Motor neuron (in vitro differentiated cells): ENCODE measurements around the gene PRR19. TPM values are rescaled to one million over a fixed set of nuclear protein-coding genes. Genes with fewer than 3 reads are reported as not detected.

Experiments
- ATAC-seq, 8 experiments: fragments of 200-7000 bp; cut with Tn5 transposase; replicated peaks in 6 of 8; 2 replicates each; pipeline ENCODE4 v1.8.0; 2021; ENCODE audit warnings: mild to moderate bottlenecking in 8 of 8, moderate library complexity in 8 of 8
- H3K27ac ChIP-seq, 2 donors: fragments of 250-450 bp; sonication (Bioruptor Pico); 2 replicates each; pipeline ENCODE4 v1.9.0; 2021; ENCODE audit warnings: antibody characterized with exemption in 2 of 2, mild to moderate bottlenecking in 2 of 2, moderate library complexity in 1 of 2
- H3K4me1 ChIP-seq, 2 donors: fragments of 250-450 bp; sonication (Bioruptor Pico); replicated peaks in 1 of 2; 2 replicates each; pipeline ENCODE4 v1.6.1; 2021; ENCODE audit warnings: antibody characterized with exemption in 2 of 2, mild to moderate bottlenecking in 2 of 2, moderate library complexity in 1 of 2
- H3K4me3 ChIP-seq, 5 donors: fragments of 250-450 bp; sonication (Bioruptor Pico); 2 replicates each; pipeline ENCODE4 v1.9.0; 2021; ENCODE audit warnings: antibody characterized with exemption in 5 of 5, mild to moderate bottlenecking in 5 of 5, moderate library complexity in 4 of 5
- WGBS, 10 experiments: fragments of 450-650 bp; shearing (Covaris generic); methylation state at CpG; one replicate each; pipeline ENCODE4 v1.0.0; 2022; 5-methylcytosine and 5-hydroxymethylcytosine counted together
- in situ Hi-C, 9 experiments: fragments of 400-800 bp; cut with MboI; loops; one replicate each; pipeline ENCODE4 v1.15.0; 2021; ENCODE audit warnings: low sequenced_read_pairs in 9 of 9, low pct_unique_long_range_greater_than_20kb in 2 of 9; ENCODE audit not compliant: unreplicated experiment in 9 of 9
- total RNA-seq, 8 experiments: library from RNA; unstranded; fragments of 300-600 nt; gene quantifications; 2 replicates each; pipeline versions ENCODE4 v1.2.3 to v1.2.4, GENCODE V29; 2022

PRR19 gene
- total RNA-seq, 8 experiments from 2014 or later = 0.92 to 2.6 (median 1.1) TPM

- H3K4me3 ChIP-seq = no peak overlapping the region
- WGBS, 10 experiments = 80 to 98% (median 92%) methylated on average over 1 to 13 of the region's 22 CpGs; no CpG with 5 or more reads in 6 of the 10 experiments
- H3K27ac ChIP-seq = no peak overlapping the region
- peaks cover 10 to 14% of the 10 kb centered on the region in 2 donors for H3K4me1 ChIP-seq
- ATAC-seq = no peak
- in situ Hi-C loops = no loop called here
These were observed 12.9 kb upstream of the PRR19 start for GRCh38 chr19:42288881-42289555.

- in situ Hi-C loops = no loop called here
These were observed 12.3 kb upstream of the PRR19 start for GRCh38 chr19:42289556-42290041.

GRCh38 chr19:42290136-42290522, 11.8 kb upstream of the PRR19 start:
- in situ Hi-C loops = no loop called here
- WGBS, 10 experiments = no CpG with 5 or more reads among the region's 13 CpGs

More at GRCh38 chr19:42289556-42290041, 12.3 kb upstream of the PRR19 start:
- H3K4me3 ChIP-seq = no peak overlapping the region
- H3K4me1 ChIP-seq = peaks cover 10 to 14% of the 10 kb centered on the region in 2 donors
- ATAC-seq = no peak
- 83 to 100% methylated on average over 1 to 2 of the region's 8 CpGs; no CpG with 5 or more reads in 8 of the 10 experiments for WGBS, 10 experiments
- H3K27ac ChIP-seq = no peak overlapping the region

GRCh38 chr19:42290523-42291434, 11.2 kb upstream of the PRR19 start:
- peak in 6 of 8 experiments; percentile 31 to 71 (median 40) for ATAC-seq
- Histone ChIP-seq H3K4me3 (no peak overlapping the region), H3K4me1 (peaks cover 4 to 5% of the 10 kb centered on the region in 2 donors), H3K27ac (no peak overlapping the region)
- 70 to 100% methylated on average over 2 to 3 of the region's 31 CpGs; no CpG with 5 or more reads in 8 of the 10 experiments for WGBS, 10 experiments
- in situ Hi-C loops = no loop called here

More at GRCh38 chr19:42290136-42290522, 11.8 kb upstream of the PRR19 start:
- no peak overlapping the region for H3K27ac ChIP-seq
- ATAC-seq = no peak
- no peak overlapping the region for H3K4me3 ChIP-seq
- peaks cover 10 to 11% of the 10 kb centered on the region in 2 donors for H3K4me1 ChIP-seq

- H3K27ac ChIP-seq = no peak overlapping the region
- H3K4me1 ChIP-seq = no peaks in the 10 kb centered on the region
- H3K4me3 ChIP-seq = no peak overlapping the region
- in situ Hi-C loops = no loop called here
- 33 to 100% (median 67%) methylated on average over 1 to 7 of the region's 9 CpGs; no CpG with 5 or more reads in 7 of the 10 experiments for WGBS, 10 experiments
- peak in 4 of 8 experiments; percentile 8 to 59 (median 11) for ATAC-seq
These were observed 10.5 kb upstream of the PRR19 start for GRCh38 chr19:42291435-42291810.

- in situ Hi-C loops = no loop called here
These were observed 9.6 kb upstream of the PRR19 start for GRCh38 chr19:42292042-42292960.

GRCh38 chr19:42292963-42293362, 9.0 kb upstream of the PRR19 start:
- no CpG with 5 or more reads among the region's 14 CpGs for WGBS, 10 experiments
- Histone ChIP-seq H3K4me1 (no peaks in the 10 kb centered on the region), H3K4me3 (no peak overlapping the region), H3K27ac (no peak overlapping the region)
- in situ Hi-C loops = no loop called here
- no peak for ATAC-seq

More at GRCh38 chr19:42292042-42292960, 9.6 kb upstream of the PRR19 start:
- Histone ChIP-seq H3K27ac (no peak overlapping the region), H3K4me3 (no peak overlapping the region), H3K4me1 (no peaks in the 10 kb centered on the region)
- 100% methylated on average over 1 to 6 of the region's 27 CpGs; no CpG with 5 or more reads in 6 of the 10 experiments for WGBS, 10 experiments
- no peak for ATAC-seq

GRCh38 chr19:42293540-42293939, 8.4 kb upstream of the PRR19 start:
- in situ Hi-C loops = no loop called here
- no peaks in the 10 kb centered on the region for H3K4me1 ChIP-seq
- no peak overlapping the region for H3K4me3 ChIP-seq
- peak in 3 of 8 experiments; percentile 5 to 11 (median 9) for ATAC-seq
- WGBS, 10 experiments = 77 to 80% methylated on average over 1 to 3 of the region's 17 CpGs; no CpG with 5 or more reads in 8 of the 10 experiments
- no peak overlapping the region for H3K27ac ChIP-seq

GRCh38 chr19:42293948-42294347, 8.0 kb upstream of the PRR19 start:
- H3K4me3 ChIP-seq = no peak overlapping the region
- ATAC-seq = no peak
- H3K27ac ChIP-seq = no peak overlapping the region
- H3K4me1 ChIP-seq = no peaks in the 10 kb centered on the region
- in situ Hi-C loops = no loop called here
- WGBS, 10 experiments = 80% methylated on average over 1 of the region's 15 CpGs; no CpG with 5 or more reads in 8 of the 10 experiments

GRCh38 chr19:42294471-42295137, 7.3 kb upstream of the PRR19 start:
- Histone ChIP-seq H3K4me1 (no peaks in the 10 kb centered on the region), H3K27ac (no peak overlapping the region), H3K4me3 (no peak overlapping the region)
- 90% methylated on average over 8 of the region's 24 CpGs; no CpG with 5 or more reads in 9 of the 10 experiments for WGBS, 10 experiments
- in situ Hi-C loops = no loop called here
- ATAC-seq = peak in 1 of 8 experiments; percentile 3

- in situ Hi-C loops = no loop called here
- whole genome bisulfite sequencing, 10 experiments = 70% methylated on average over 2 of the region's 5 CpGs; no CpG with 5 or more reads in 9 of the 10 experiments
- ATAC-seq = no peak
- Histone ChIP-seq H3K4me3 (no peak overlapping the region), H3K4me1 (no peaks in the 10 kb centered on the region), H3K27ac (no peak overlapping the region)
These were observed 6.6 kb upstream of the PRR19 start for GRCh38 chr19:42295342-42295741.
